Erythroblast (primary cell): ENCODE measurements around the gene ANKRD62.
"Not testable (repeated sequence)": the region's sequence is repeated elsewhere in the genome, so short reads cannot be mapped to it uniquely, and the experiment has no call there.

Experiments used
- GATA1 ChIP-seq: IDR thresholded peaks from 2 replicates; pipeline ENCODE4 v1.6.1; 2011; ENCODE audit warnings: low read depth, mild to moderate bottlenecking, control low read depth, low read length, moderate library complexity
- POLR2A ChIP-seq: IDR thresholded peaks from 2 replicates; pipeline ENCODE4 v1.6.1; 2011; ENCODE audit warnings: mild to moderate bottlenecking, low read length

GRCh38 chr18:12141778-12142177 lies 48.1 kb downstream of the ANKRD62 start:
- not testable (repeated sequence) for TF ChIP-seq POLR2A, GATA1
